Stimulated activated CD4-positive, alpha-beta T cell treated with anti-CD3 and anti-CD28 coated beads, Interleukin-2, amount 100 ng/mL, for 48 hours (primary cell): ENCODE measurements around the gene LCP2.

Experiments used
- DNase-seq, 2 donors: peaks; one replicate each; pipeline ENCODE4 v3.0.0-alpha.2; 2020

Gene LCP2

DNA sequence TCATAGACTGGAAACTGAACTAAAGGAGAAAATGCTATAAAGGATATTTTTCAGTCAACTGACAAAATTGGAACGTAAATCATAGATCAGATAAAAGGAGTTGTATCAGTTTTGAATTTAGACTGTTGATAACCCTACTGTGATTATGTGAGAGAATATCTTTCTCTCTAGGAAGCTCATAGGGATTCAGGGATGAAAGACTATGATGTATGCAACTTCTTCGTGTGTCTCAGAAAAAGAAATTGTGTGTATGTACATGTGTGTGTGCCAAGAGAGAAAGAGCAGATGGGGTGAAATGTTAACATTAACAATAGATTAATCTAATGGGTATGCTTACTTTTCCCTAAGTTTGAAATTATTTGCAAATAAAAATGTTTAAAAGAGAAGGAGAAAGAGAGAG is 95.5 kb downstream of the LCP2 start:
- DNase-seq, result no peak

- DNase-seq, result no peak
Measured at GRCh38 chr5:170201311-170201710, 96.3 kb downstream of the LCP2 start.

- DNase-seq, result no peak
Measured at GRCh38 chr5:170200876-170201275, 96.7 kb downstream of the LCP2 start.
